SU-DHL-6 (cell line): Measurements from ENCODE around the gene EHD4.

Experiments
- H2AFZ ChIP-seq: fragments of 200-600 bp; sonication (generic); 2 replicates; pipeline ENCODE4 v1.6.1; 2014; ENCODE audit warnings: low read depth, mild to moderate bottlenecking, moderate library complexity, mixed read lengths, antibody characterized with exemption, low read length; ENCODE audit not compliant: severe bottlenecking
- H3F3A ChIP-seq: fragments of 200-600 bp; shearing (Covaris generic); 2 replicates; pipeline ENCODE4 v1.6.0; 2016; ENCODE audit warnings: antibody characterized with exemption, mild to moderate bottlenecking; ENCODE audit not compliant: insufficient read depth
- H3K27ac ChIP-seq: fragments of 200-600 bp; sonication (generic); 2 replicates; pipeline ENCODE4 v1.5.1; 2016; ENCODE audit warnings: low read depth, mild to moderate bottlenecking, low read length, moderate library complexity, mixed read lengths
- H3K27me3 ChIP-seq: fragments of 200-600 bp; sonication (generic), shearing (Covaris generic); 2 replicates; pipeline ENCODE4 v1.6.0; 2014; ENCODE audit warnings: mild to moderate bottlenecking, low read length
- H3K36me3 ChIP-seq: fragments of 200-600 bp; sonication (generic); 2 replicates; pipeline ENCODE4 v1.6.1; 2014; ENCODE audit warnings: mild to moderate bottlenecking, low read length, mixed read lengths
- H3K4me2 ChIP-seq: fragments of 300-600, 200-600 bp; shearing (Covaris generic), sonication (generic); 2 replicates; pipeline ENCODE4 v1.6.0; 2014; ENCODE audit warnings: low read length, low read depth, mild to moderate bottlenecking; ENCODE audit not compliant: poor library complexity, severe bottlenecking
- H3K4me3 ChIP-seq: fragments of 200-600 bp; sonication (generic); 2 replicates; pipeline ENCODE4 v1.5.1; 2014; ENCODE audit warnings: antibody characterized with exemption, low read length, mild to moderate bottlenecking, mixed read lengths; ENCODE audit not compliant: insufficient read depth, poor library complexity, severe bottlenecking
- H3K79me2 ChIP-seq: fragments of 200-600 bp; sonication (generic); 2 replicates; pipeline ENCODE4 v1.6.1; 2014; ENCODE audit warnings: mild to moderate bottlenecking, low read length, moderate library complexity; ENCODE audit not compliant: insufficient read depth
- H3K9ac ChIP-seq: fragments of 200-600 bp; sonication (generic); 2 replicates; pipeline ENCODE4 v1.7.0; 2014; ENCODE audit warnings: mild to moderate bottlenecking, low read length
- H3K9me2 ChIP-seq: fragments of 200-600 bp; sonication (generic); replicated peaks from 2 replicates; pipeline ENCODE4 v1.6.1; 2014; ENCODE audit warnings: low read length; ENCODE audit not compliant: insufficient read depth
- H3K9me3 ChIP-seq: fragments of 200-600 bp; sonication (generic); 2 replicates; pipeline ENCODE4 v1.6.1; 2014; ENCODE audit warnings: low read length, mixed read lengths; ENCODE audit not compliant: insufficient read depth
- H4K20me1 ChIP-seq: fragments of 200-600 bp; sonication (generic); 2 replicates; pipeline ENCODE4 v1.6.1; 2014; ENCODE audit warnings: low read depth, mild to moderate bottlenecking, antibody characterized with exemption, low read length, moderate library complexity, mixed read lengths
- CTCF ChIP-seq: fragments of 200-600 bp; sonication (generic); IDR thresholded peaks from one replicate; pipeline ENCODE4 v1.5.1; 2017; ENCODE audit warnings: antibody characterized with exemption, mild to moderate bottlenecking, low read length, moderate library complexity; ENCODE audit not compliant: insufficient read depth, poor library complexity, severe bottlenecking
- EZH2phosphoT487 ChIP-seq: fragments of 200-600 bp; sonication (generic), shearing (Covaris generic); conservative IDR thresholded peaks from 2 replicates; pipeline ENCODE4 v1.6.1; 2018; ENCODE audit warnings: mild to moderate bottlenecking, antibody characterized with exemption, low read length, moderate library complexity, mixed read lengths

EHD4 gene

DNA sequence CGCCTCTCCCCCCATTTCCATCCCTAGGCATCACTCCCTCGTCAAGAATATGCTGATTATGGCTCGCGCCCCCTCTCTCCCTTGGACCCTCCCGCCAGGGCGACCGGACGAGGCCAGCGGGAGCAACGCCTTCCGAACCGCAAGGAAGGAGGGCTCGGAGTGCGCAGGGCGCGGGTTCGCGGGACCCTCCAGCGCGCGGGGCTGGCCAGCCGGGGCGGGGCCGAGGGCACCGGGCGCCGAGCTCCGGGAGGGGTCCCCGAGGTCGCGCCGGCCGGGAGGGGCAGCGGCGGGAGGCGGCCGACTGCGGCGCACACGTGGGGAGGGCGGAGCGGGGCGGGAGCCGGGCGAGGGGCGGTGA is 483 bp downstream of the EHD4 start:
- peaks cover 6% of the 10 kb centered on the region; the same call in 1 of the 2 replicates for H3K79me2 ChIP-seq

GRCh38 chr15:41971089-41971894 is 1.1 kb downstream of the EHD4 start:
- H2AFZ ChIP-seq, result peak overlapping the region; percentile 82
- H3K79me2 ChIP-seq, result peaks cover 8% of the 10 kb centered on the region; the same call in 1 of the 2 replicates
- H3K27ac ChIP-seq, result peak overlapping the region; percentile 25

More for the DNA sequence above, 483 bp downstream of the EHD4 start:
- TF ChIP-seq EZH2phosphoT487, result no peak
- TF ChIP-seq CTCF, result no peak
- Histone ChIP-seq H3F3A (peaks cover 21% of the 10 kb centered on the region), H3K36me3 (no peaks in the 10 kb centered on the region), H4K20me1 (no peaks in the 10 kb centered on the region), H3K27me3 (no peaks in the 10 kb centered on the region), H3K4me3 (peak overlapping the region; percentile 69), H3K9ac (peak overlapping the region; percentile 70), H3K9me3 (no peaks in the 10 kb centered on the region), H3K27ac (peak overlapping the region; percentile 50), H3K4me2 (peak overlapping the region; percentile 55), H2AFZ (peak overlapping the region; percentile 93), H3K9me2 (no peaks in the 10 kb centered on the region)

DNA sequence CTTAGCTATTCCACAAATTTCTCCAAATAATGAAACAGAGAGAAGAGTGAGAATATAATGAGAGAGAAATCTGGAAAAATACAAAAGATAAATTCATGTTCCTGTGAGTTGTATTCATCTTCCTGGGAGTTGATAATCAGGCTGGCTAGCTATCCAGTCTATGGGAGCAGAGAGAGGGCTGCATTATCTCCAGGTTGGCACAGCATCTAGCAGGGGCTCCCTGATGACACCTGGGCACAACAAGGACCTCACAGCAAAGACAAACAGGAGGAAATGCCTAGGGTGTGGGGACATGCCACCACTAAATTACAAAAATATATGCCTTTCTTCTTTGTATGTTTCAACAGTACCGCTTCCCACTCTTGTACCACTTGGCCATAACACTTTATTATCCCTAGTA is 1.9 kb downstream of the EHD4 start:
- Histone ChIP-seq H3K79me2 (peaks cover 8% of the 10 kb centered on the region; the same call in 1 of the 2 replicates), H3K9ac (no peak overlapping the region)

More at GRCh38 chr15:41971089-41971894, 1.1 kb downstream of the EHD4 start:
- peaks cover 21% of the 10 kb centered on the region for H3F3A ChIP-seq
- no peaks in the 10 kb centered on the region for H3K9me2 ChIP-seq
- no peaks in the 10 kb centered on the region for H3K27me3 ChIP-seq
- H4K20me1 ChIP-seq, result no peaks in the 10 kb centered on the region
- H3K4me3 ChIP-seq, result peak overlapping the region; percentile 69
- H3K9ac ChIP-seq, result peak overlapping the region; percentile 70
- H3K9me3 ChIP-seq, result no peaks in the 10 kb centered on the region
- peak overlapping the region; percentile 55 for H3K4me2 ChIP-seq
- no peaks in the 10 kb centered on the region for H3K36me3 ChIP-seq
- TF ChIP-seq EZH2phosphoT487, result no peak
- no peak for TF ChIP-seq CTCF

More for the DNA sequence above, 1.9 kb downstream of the EHD4 start:
- no peak overlapping the region for H3K27ac ChIP-seq
- no peak overlapping the region for H3K4me3 ChIP-seq
- H4K20me1 ChIP-seq, result no peaks in the 10 kb centered on the region
- no peak overlapping the region for H2AFZ ChIP-seq
- no peak for TF ChIP-seq CTCF
- no peak for TF ChIP-seq EZH2phosphoT487
- no peaks in the 10 kb centered on the region for H3K36me3 ChIP-seq
- peaks cover 21% of the 10 kb centered on the region for H3F3A ChIP-seq
- H3K4me2 ChIP-seq, result peak overlapping the region; percentile 55
- no peaks in the 10 kb centered on the region for H3K27me3 ChIP-seq
- no peaks in the 10 kb centered on the region for H3K9me3 ChIP-seq
- H3K9me2 ChIP-seq, result no peaks in the 10 kb centered on the region
